GM19395 (cell line): ENCODE data around the gene SLC1A1.

Source experiments
- ATAC-seq: cut with Tn5 transposase; IDR thresholded peaks from one replicate; pipeline ENCODE4 v1.9.1; 2021; ENCODE audit warnings: mild to moderate bottlenecking, moderate library complexity; ENCODE audit not compliant: unreplicated experiment

The SLC1A1 gene

DNA sequence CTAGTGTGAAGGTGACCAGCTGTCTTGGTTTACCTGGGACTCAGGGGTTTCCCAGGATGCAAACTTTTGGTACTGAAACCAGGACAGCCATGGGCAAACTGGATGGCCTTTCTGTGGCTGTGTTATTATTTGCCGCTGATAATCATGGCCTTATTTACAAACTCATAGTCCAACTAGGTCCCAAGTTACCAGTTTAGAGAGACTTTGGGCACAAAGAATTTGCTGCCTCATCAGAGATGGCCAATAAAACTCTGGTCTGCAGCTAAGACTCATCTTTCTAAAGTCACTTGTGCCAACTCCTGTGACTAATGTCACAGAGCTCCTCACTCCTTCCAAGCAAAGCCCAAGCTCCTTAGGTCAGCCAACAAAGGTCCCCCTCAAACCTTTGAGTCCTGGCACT is 124.4 kb downstream of the SLC1A1 start:
- ATAC-seq, result no peak

DNA sequence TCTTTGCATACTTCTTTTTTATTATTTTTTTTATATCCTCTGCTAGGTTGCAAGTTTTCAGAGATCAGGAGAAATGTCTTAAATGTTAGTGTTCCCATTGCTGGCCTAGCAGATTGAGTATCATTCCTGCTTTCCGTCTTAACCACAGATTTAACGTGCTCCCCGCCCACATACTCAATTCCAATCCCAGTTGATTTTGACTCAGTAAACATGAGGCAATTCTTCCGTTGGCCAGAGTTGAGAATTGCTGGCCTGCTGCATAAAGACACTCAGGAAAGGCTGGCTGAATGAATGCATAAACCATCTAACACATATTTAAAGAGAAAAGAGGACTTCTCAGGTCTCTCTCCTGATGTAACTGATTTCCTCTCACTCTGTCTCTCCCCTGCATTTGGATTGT is 125.0 kb downstream of the SLC1A1 start:
- ATAC-seq, result no peak

DNA sequence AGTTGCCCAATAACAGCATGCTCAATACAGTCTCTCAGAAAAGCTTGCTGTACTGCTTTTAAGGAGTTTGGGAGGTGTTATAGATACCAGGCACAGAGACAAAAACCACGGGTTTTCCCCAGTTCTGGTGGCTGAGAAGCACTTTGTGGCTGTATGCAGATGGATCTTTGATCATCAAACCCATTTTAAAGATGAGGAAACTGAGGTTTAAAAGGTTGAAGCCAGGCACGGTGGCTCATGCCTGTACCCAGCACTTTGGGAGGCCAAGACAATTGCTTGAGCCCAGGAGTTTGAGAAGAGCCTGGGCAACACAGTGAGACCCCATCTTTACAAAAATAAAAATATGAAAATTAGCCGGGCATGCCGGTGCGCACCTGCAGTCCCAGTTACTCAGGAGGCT is 125.5 kb downstream of the SLC1A1 start:
- ATAC-seq, result no peak

DNA sequence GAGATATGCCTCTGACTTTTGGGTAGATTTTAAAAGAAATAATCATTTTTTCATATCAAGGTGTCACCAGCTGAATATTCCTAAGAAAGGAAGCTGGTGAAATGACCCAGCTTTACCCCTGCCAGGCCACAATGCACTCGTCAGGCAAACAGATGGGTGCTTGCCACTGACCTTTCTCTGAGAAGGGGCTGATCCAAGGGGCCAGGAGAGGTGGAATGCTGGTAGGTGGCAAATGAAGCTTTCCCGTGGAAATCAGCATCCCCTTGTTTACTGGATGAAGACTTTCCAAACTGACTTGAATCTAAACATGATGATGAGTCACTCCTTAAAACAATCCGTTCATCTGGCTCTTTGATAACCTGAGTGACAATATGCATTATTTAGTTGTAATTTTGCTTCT is 127.5 kb downstream of the SLC1A1 start:
- no peak for ATAC-seq

DNA sequence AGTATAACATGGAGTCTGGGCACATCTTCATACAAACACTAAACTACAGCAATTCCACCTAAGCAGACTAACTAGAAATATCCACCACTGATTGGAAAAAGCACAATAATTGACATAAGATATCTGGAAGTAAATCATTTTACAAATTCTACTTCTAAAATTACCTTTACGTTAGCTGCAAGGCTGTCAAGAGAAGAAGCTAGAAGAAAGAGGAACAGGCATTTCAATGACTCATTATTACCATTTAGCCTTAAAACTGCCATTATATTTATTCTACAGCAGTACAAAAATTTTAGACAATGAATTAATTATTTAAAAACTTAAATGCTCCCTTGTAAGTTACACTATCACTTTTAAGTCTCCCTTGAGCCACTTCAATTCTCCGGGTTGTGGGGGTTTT is 128.4 kb downstream of the SLC1A1 start:
- no peak for ATAC-seq

DNA sequence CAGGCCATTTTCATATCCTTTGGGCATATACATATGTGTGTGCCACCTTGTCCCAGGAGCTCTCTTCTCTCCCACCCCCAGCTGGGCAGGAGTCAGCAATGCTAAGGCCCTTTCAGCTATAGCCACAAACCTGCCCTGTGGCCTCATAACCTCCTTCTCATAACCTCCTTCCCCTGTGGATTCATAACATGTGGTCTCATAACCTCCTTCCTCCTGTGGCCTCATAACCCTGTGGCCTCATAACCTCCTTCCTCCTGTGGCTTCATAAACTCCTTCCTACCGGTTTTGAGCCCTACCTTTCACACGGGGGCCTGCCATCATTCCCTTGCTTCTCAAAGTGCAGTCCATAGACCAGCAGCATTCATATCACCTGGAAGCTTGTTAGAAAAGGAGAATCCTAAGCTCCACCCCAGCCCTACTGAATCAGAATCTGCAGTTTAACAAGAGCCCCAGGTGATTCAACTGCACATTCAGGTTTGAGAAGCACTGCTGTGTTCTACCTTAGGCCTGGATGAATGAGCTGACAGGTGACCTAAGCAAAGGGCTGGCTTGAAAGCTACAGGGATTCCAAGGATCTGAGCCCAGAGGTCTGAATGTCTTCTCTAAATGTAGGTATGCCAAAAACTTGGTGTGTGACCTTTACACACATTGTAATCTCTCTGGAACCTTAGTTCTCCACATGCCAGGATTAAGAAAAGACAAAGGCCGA is 129.9 kb downstream of the SLC1A1 start:
- no peak for ATAC-seq

DNA sequence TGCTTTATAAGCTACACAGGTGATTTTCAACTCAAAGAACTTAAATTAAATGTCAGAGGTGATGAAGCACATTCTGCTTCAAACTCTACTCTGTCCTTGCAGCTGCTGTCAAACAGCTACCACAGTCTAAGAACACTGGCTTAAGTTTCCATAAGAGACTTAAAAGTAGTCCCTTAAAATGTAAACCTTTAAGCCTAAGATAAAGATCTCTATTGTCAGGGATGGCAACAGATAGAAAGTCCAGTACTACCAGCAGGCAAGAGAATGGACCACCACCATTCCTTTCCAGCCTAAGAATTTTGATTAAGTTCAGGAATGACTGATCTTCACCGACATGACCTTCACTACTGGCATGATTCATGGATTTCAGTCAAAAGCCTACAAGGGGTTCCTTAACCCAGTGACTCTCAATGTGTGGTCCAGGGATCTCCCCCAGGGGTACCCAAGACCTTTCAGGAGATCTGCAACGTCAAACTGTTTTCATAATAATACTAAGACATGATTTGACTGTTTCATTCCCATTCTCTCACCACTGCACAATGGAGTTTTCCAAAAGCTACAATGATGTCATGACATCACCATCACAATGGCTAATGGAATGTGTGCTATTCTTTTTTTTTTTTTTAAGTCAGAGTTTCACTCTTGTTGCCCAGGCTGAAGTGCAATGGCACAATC is 130.8 kb downstream of the SLC1A1 start:
- ATAC-seq, result no peak

DNA sequence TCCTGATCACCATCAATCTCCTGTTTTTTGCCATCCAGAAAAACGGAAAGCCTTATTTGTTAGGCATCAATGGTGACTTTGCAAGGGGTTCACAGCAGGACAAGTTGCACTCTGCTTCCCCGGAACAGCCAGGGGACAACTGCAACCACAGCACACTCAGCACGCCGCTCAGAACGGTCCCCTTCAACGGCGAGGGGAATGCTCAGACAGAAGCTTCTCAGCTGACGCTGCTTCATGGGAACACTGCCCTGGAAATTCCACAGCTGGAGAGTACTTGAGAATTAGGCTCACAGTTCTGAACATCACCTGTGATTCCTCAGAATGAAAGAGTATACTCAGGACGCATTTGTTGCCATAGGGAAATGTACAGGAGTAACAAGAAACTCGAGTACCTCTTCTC is 131.7 kb downstream of the SLC1A1 start:
- ATAC-seq, result no peak

DNA sequence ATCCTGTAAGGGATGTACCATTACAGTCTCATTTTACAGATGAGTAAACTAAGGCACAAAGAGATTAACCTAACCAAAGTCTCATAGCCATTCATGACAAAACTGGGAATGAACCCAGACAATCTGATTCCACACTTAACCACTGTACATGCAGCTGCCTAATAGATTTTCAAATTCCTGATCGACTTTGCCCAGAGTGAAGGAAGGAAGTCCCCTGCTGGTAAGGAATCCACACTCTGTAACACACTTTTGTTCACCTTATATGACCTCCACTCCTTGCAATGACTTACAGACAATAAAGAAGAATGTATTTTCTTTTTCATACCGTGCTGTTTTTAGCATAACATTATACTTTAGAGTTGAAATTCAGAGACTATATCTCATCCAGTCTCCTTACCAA is 140.6 kb downstream of the SLC1A1 start:
- ATAC-seq, result no peak
